GM18517 (cell line): Measurements from ENCODE around the gene KRTAP10-9.
"Not testable (repeated sequence)": the region's sequence is repeated elsewhere in the genome, so short reads cannot be mapped to it uniquely, and the experiment has no call there.

Experiments used
- ATAC-seq: cut with Tn5 transposase; IDR thresholded peaks from one replicate; pipeline ENCODE4 v1.9.1; 2021; ENCODE audit warnings: mild to moderate bottlenecking, moderate library complexity; ENCODE audit not compliant: unreplicated experiment

The KRTAP10-9 gene

DNA sequence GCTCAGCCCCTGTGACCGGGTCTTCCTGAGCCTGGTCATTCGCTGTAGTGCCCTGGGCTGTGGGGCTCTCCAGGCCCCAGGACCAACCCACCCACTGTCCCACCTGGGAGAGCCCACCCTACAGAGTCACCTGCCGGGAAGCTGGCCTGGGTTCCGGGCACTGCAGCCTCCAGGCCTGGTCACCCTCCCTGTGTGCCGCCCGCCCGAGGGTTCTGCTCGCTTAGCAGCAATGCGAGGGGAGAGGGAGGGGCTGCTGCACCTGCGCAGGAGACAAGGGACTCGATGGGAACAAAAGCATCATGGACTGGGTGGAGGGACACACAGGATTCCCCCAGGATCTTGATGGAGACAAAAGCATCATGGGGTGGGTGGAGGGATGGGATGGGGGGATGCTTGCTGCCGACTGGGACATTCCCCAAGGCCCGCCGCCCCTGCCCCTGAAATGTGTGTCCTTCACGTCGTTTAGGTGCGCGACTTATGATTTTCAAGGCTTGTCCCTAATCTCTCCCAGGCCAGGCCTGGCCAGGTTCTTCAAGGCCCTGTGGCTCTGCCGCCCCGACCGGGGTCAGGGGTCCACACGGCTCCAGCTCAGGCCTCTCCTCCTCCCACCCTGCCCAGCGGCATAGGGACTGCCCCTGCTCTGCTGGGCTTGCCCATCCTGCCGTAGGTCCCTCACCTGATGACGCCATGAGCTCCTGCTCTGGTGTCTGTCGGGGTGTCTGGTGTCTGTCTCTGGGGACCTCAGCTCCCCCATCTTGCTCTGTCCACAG is 13.3 kb upstream of the KRTAP10-9 start:
- no peak for ATAC-seq

DNA sequence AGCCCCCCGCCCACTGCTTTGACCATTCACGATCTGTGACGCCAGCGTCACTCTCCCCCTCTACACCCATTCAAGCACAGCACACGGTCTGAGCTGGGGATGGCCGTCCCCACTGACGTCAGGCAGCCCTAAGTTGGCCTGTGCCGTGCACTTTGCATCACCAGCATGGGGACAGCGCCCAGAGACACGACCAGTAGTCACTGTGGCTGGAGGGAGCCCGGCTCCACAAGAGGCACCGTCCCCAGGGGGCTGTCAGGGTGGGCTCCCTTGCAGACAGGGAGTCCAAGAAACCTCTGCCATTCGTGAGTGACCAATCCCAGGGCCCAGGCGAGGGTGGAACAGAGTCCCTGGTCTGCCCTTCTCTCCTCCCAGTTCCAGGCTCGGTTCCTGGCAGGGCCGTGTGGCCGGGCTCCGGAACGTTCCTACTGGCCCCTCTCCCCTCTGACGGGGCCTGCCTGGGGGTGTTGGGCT is 12.7 kb upstream of the KRTAP10-9 start:
- ATAC-seq = no peak

DNA sequence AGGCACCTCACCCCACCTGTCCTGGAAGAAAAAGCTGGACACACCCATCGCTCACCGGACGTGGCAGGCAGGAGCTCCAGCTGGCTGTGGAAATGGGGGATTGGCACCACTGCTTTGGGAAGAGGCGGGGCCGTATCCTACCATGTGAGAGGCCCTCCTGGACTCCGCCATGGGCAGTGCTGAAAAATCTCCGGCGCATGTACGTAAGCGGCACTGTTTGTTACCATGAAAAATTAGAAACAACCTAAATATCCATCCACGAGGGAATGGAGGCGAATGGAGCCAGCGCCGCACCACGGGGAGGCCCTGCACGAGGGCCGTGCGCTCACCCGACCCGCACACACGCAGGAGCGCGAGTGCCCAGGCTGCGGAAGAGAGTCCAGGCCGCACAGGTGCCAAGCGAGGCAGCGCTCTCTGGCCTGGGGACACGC is 11.9 kb upstream of the KRTAP10-9 start:
- ATAC-seq = no peak

DNA sequence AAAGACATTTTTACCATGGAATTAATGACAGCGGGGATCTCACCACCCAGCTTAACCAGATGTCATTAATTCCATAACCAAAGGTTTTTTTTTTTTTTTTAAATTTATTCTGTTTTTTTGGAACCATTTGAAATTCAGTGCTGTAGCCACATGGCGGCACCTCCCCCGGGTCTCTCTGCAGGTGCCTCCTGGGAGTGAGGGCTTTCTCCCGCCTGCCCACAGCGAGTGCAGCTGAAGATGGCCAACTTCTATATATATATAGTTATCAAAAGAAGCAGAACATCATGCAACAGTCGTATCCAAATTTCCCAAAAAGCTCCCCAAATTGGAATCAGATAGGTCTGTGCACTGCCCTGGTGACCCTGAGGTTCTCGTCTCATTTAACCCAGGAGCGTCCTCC is 11.4 kb upstream of the KRTAP10-9 start:
- no peak for ATAC-seq

DNA sequence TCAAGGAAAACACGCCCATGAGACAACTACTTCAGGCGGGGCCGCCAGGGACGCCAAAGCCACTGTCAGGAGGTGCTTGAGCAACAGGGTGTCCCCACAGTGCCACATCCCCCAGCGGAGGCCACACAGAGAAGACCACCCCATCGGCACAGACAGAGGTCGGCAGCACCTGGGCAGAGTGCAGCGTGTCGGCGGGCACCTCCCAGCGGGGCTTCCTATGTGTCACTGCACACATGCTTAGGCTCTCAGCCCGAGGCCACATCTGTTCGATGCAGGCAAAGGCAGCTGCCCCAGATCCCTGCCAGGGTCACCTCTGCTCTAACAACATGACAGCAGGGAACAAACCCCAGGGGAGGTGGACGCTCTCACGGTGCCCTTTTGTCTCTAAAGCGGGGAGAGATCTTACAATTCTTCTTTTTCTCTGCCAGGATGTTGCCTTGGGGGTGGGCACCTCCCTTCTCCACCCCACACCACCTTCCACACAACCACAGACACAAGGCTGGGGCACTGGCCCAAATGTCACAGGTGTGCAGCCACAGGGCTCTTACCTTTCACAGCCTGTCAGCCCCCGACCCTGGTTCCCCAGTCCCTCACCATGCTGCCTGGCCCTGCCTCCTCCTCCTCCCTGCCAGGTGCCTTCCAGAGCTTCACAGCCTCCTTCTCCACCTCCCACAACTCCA is 10.8 kb upstream of the KRTAP10-9 start:
- no peak for ATAC-seq

DNA sequence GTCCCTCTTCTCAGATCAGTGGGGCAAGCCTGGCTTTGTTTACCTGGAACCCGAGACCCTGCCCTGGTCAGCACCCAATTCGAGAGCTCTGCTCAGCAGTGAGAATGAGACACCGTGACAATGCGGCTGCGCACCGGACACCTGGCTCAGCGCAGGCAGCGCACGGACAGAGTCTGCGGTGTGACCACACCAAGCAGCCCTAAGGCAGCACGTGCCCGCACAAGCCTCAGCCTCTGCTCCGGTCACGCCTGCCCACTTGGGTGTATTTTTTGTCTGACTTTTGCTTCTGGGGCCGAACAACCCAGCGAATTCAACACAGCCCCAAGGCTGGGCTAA is 10.3 kb upstream of the KRTAP10-9 start:
- ATAC-seq = no peak

DNA sequence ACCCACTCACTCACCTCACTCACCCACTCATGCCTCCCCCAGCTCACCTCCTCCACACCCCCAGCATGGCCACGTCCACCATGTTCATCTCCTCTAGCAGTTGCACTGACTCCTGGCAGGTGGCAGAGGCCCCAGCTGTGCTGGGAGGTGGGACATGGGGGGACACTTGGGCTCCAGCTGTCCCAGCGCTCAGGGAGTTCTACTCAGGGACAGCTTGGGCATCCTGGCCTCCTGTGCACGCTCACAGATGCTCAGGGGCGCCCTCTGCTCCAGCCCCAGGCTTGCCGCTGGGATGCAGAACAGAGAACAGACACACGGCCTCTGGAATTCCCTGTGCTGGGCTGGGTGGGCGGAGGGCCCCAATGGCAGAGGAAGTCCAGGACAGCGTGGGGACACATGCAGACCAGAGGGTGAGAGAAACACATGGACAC is 9.8 kb upstream of the KRTAP10-9 start:
- no peak for ATAC-seq

DNA sequence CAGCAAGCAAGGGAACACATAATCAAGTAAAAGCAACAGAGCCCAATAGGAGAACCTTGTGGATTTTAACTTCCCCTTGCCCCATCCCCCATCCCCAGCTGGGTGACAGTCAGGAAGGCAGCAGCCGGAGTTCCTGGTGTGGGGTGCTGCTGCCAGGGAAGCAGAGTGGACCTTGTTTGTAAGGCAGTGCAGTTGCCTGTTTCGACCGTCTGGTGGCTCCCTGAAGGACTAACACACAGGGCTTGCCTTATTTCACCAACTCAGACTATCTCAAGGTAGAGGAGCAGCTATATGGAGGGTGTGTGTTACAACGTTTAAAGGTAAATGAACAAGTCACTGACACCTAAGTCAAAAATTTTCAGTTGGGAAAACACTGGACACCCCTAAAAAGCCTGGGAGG is 8.4 kb upstream of the KRTAP10-9 start:
- ATAC-seq = no peak

DNA sequence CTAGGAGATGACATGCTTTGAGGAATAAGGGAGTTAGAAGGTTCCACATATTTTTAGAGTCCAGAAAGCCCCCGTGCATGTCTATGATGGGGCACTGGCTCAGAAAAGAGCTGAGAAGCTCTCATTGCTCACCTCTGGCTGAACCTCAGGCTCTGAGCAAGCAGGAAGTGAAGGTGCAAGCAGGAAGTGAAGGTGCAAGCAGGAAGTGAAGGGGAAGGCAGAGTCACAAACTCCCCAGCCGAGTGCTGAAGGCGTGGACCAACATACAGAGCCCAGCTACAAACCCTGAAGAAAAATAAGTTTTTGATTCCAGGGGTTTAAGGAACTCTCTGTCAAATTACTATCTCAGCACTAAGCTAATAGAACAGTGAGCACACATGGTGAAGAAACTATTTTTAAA is 8.0 kb upstream of the KRTAP10-9 start:
- no peak for ATAC-seq

DNA sequence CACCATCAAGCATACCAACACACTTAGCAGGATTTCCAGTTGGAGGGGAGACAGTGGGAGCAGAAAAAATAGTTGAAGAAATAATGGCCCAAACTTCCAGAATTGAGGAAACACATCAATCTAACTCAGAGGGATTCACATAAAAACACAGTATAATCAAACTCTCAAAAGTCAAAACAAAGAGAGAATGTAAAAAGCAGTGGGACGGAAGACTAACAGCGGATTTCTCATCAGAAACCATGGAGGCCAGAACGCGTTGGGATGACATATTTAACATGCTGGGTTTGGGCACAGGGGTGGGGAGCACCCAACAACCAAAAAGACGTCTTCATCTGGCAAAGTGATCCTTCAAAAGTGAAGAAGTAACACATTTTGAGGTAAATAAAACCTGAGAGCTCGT is 7.0 kb upstream of the KRTAP10-9 start:
- ATAC-seq = no peak

DNA sequence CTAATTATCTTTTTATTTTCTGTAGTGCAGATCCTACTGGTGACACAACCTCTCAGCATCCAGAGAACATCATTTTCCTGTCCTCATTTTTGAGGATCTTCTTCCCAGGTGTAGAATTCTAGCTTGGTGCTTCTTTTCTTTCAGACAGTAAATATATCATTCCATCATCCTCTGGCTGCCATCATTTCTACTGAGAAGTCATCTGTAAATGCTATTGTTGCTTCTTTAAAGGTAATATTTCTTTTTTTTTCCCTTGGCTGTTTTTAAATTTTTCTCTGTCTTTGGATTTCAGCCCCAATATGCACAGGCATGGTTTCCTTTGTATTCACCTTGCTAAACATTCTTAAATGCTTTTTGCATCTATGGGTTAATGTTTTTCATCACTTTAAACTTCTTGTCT is 3.3 kb upstream of the KRTAP10-9 start:
- ATAC-seq = no peak

DNA sequence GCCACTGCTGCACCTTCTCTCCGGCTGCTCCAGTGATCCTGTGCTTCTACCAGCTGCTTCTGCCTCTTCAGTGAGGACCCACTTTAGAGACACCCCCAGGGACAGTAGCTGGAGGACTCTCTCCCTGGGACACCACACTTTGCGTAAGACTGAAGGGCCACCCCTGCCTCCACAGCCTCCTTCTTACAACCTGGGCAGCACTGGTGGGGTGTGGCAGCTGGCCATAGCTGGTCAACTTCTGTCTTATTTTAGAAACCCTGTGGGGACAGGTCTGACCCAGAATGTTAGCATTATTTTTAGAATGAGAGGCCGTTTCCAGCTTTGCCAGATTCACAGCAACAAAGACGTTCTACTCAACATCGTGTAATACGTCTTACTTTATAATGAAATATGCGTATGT is 1.1 kb upstream of the KRTAP10-9 start:
- ATAC-seq = no peak

DNA sequence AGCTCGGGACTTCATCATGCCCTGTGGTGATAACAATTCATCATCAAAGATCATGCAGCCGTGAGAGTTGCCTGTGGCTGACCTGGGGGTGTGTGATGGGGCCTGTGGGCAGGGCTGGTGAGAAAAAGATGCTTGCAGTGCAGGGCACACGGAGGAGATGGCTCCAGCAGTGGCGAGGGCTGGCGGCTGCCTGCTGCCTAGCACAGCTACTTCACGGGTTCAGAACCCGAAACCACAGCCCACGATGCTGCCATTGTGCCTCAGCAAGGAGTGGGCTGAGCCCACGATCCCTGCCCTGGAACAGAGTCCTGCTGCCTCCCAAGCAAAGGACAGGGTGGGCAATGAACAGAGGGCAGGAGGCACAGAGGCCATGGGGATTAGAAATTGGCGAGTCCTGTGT is 631 bp upstream of the KRTAP10-9 start:
- ATAC-seq = no peak

DNA sequence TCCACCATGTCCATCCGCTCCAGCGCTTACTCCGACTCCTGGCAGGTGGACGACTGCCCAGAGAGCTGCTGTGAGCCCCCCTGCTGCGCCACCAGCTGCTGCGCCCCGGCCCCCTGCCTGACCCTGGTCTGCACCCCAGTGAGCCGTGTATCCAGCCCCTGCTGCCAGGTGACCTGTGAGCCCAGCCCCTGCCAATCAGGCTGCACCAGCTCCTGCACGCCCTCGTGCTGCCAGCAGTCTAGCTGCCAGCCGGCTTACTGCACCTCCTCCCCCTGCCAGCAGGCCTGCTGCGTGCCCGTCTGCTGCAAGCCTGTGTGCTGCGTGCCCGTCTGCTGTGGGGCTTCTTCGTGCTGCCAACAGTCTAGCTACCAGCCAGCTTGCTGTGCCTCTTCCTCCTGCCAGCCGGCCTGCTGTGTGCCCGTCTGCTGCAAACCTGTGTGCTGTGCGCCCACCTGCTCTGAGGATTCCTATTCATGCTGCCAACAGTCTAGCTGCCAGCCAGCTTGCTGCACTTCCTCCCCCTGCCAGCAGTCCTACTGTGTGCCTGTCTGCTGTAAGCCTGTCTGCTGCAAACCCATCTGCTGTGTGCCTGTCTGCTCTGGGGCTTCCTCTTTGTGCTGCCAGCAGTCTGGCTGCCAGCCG is 409 bp downstream of the KRTAP10-9 start:
- not testable (repeated sequence) for ATAC-seq

DNA sequence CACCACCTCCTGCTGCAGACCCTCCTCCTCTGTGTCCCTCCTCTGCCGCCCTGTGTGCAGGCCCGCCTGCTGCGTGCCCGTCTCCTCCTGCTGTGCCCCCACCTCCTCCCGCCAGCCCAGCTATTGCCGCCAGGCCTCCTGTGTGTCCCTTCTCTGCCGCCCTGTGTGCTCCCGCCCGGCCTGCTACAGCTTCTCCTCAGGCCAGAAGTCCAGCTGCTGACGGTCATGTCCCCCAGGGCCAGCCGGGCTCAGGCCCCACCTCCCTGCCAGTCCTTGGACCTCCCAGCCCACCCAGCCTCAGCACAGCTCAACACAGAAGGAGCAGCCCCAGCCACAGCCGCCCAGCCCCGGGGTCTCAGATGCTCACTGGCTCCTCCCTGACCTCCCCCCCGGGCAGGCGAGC is 939 bp downstream of the KRTAP10-9 start:
- not testable (repeated sequence) for ATAC-seq

DNA sequence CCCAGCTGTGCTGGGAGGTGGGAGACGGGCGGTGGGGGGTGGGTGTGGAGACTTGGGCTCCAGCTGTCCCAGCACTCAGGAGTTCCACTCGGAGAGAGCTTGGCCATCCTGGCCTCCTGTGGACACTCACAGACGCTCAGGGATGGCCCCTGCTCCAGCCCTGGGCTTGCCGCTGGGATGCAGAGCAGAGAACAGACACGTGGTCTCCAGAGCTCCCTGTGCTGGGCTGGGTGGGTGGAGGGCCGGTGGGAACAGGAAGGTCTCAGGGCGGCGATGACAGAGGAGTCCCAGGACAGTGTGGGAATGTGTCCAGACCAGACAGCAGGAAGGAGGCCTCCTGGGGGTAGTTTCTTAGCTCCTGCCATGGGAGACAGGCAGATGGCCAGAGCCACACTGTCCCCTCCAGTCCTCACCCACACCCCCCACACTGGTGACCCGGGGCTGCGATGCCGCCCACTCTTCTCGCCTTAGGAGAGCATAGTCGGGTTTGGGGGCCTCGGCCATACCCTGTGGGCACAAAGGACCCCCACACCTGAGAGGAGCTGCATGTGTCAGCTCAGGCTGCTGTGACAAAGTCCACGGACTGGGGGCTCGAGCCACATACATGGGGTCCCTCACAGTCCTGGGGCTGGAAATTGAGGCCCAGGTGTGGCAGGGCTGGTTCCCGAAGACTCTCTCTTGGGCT is 2.0 kb downstream of the KRTAP10-9 start:
- ATAC-seq = no peak

DNA sequence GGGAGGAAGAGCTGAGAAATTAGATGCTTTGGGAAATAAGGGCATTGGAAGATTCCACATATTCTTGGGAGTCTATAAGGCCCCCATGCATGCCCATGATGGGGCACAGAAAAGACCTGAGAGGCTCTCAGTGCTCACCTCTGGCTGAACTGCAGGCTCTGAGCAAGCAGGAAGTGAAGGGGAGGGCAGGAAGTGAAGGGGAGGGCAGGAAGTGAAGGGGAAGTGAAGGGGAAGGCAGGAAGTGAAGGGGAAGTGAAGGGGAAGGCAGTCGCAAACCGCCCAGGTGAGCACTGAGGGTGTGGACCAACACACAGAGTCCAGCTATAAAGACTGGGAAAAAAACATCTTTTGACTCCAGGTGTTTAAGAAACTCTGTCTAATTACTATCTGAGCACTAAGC is 3.5 kb downstream of the KRTAP10-9 start:
- no peak for ATAC-seq

DNA sequence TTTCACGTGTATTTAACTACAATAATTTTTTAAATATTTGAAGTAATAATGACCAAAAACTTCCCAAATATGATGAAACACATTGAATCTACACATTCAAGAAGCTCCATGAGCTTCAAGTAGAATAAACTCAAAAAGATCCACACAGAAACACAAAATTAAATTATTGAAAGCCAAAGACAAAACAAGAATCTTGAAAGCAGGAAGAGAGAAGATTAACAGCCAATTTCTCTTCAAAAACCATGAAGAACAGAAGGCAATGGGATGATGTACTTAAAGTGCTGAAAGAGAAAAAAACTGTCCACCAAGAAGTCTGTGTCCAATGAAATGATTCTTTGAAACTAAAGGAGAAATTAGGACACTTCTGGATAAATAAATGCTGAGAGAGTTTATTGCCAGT is 5.2 kb downstream of the KRTAP10-9 start:
- ATAC-seq = no peak

DNA sequence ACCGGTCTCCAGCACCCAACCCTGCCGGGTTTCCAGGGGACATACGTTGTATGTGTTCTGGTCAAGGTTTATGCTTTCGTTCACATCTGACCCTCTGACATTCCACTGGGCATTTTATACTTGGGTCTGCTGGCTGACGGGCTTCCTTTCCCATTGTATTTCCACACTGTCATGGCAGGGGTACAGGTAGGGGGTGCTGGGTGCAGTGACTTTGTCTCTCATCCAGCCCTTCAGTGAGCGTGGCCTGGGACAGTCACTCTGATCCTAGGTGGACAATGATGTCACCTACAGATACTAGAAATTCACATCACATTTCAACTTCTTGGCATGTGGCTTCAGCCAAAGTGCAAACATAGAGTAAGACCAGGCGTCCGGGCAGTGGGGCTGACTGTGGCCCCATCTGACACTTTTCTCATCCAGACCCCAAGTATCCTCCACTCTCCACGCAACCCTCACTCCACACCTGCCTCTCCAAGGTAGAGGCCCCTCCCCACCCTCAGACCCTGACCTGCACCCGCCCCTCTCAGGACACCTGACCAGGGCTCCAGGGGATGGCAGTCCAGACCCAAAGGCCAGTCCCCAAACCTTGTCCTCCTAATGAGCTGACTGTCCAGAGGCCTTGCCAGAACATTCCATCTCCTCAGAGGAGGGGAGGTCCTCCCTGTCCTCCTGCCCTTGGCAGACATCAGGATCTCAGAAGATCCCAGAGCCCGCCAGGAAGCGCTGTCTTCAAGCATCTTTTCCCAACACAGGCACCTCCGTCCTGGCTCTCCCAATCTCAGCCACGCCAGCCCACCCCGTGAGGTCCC is 9.5 kb downstream of the KRTAP10-9 start:
- no peak for ATAC-seq

DNA sequence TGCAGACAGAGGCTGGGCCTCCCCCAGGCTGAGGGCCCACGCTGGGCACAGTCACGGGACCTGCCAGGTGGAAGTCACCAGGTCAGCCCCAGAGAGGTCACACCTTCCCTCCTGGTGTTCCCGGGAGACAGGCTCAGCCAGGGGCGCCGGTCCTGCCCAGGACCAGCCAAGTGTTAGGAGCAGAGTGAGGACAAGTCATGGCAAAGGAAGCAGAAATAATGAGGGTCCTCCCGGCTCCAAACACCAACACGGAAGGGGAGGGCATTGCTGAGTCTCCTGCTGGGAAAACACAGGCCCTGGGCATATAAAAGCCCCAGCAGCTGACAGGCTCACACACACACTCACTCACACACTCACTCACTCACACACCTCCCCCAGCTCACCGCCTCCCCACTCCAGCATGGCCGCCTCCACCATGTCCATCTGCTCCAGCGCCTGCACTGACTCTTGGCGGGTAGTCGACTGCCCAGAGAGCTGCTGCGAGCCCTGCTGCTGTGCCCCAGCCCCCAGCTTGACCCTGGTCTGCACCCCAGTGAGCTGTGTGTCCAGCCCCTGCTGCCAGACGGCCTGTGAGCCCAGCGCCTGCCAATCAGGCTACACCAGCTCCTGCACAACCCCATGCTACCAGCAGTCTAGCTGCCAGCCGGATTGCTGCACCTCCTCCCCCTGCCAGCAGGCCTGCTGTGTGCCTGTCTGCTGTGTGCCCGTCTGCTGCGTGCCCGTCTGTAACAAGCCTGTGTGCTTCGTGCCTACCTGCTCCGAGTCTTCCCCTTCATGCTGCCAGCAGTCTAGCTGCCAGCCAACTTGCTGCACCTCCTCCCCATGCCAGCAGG is 10.3 kb downstream of the KRTAP10-9 start, which contains the start of gene KRTAP10-10:
Gene KRTAP10-10, plus strand, starts transcription at position 339 of the 833 bp plus-strand sequence. Its CDS starts 62 bp downstream, at position 401.
- ATAC-seq = no peak
